Mononuclear cell (primary cell): Measurements from ENCODE around the gene DICER1. TPM values are rescaled to one million over a fixed set of nuclear protein-coding genes. Genes with fewer than 3 reads are reported as not detected.

Experiments used
- H3K27me3 ChIP-seq: 2 replicates; pipeline ENCODE4 v1.6.0; 2011; ENCODE audit warnings: low read length, control low read depth; ENCODE audit not compliant: insufficient read depth
- H3K4me1 ChIP-seq: 2 replicates; pipeline ENCODE4 v1.5.1; 2011; ENCODE audit warnings: mild to moderate bottlenecking, low read length, control low read depth; ENCODE audit not compliant: insufficient read depth
- H3K4me3 ChIP-seq: 2 replicates; pipeline ENCODE4 v1.5.1; 2011; ENCODE audit warnings: mild to moderate bottlenecking, low read length, moderate library complexity
- H3K9me3 ChIP-seq: 2 replicates; pipeline ENCODE4 v1.5.1; 2011; ENCODE audit warnings: low read depth, mild to moderate bottlenecking, control low read depth, low read length
- total RNA-seq: library from RNA; depleted of rRNA; stranded (reverse); fragments of >200 nt; gene quantifications from one replicate; pipeline ENCODE4 v1.2.3, GENCODE V29; 2012

DICER1 gene
- total RNA-seq, 1 donor: 99.5 TPM

DNA sequence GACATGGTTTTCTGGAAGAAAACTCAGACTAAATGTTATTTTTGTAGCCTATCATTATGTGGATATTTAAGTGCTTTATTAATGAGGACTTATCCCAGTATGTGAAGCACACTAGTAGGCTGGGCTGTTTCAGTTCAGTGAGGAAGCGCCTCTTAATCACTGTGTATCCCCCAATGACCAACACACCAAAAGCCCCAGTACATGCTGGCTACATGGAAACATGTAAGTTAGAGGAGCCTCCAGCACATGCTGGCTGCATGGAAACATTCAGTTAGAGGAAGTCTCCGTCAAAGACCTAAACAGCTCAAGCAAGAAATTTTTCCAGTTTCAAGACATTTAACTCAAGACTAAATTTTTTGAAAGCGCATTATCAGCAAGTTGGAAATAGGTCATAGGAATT is 26.8 kb downstream of the DICER1 start:
- H3K27me3 ChIP-seq: no peaks in the 10 kb centered on the region
- H3K4me3 ChIP-seq: no peak overlapping the region
- H3K9me3 ChIP-seq: no peaks in the 10 kb centered on the region

DNA sequence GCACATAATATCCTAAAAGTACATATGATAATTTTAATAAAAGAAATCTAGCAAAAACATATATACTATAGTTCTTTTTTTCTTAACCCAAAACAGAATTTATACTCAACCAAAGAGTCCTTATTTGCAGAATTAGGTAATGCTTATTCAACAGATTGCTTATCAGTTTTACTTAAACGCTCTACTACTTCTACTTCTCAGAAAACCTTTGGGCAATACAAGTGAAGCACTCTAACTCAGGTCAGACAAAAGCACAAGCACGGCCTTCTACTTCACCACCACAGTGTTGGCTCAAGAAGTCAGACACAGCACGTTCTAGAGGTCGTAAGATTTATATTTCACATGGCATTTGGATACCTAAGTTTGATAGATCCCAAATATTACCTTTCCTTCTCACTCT is 29.2 kb downstream of the DICER1 start:
- no peak overlapping the region for H3K4me3 ChIP-seq
- H3K27me3 ChIP-seq: no peaks in the 10 kb centered on the region
- H3K9me3 ChIP-seq: no peaks in the 10 kb centered on the region
- H3K4me1 ChIP-seq: no peaks in the 10 kb centered on the region

More for the DNA sequence above, 26.8 kb downstream of the DICER1 start:
- H3K4me1 ChIP-seq: no peaks in the 10 kb centered on the region

DNA sequence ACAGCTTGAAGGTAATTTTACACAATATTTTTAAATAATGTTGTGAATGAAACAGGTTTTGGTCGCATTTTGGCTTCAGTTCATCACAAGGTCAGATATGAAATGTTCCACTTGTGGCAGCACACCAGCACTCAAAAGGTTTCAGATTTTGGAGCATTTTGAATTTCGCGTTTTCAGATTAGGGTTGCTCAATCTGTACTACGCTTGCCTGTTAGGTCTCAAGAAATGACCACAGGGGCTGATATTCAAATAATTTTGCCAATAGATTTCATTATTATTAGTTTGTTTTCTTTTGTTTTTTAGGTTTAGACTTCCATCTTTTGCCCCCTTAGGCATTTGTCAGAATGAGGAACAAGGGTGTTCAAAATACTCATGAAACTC is 29.8 kb downstream of the DICER1 start:
- Histone ChIP-seq H3K4me3 (no peak overlapping the region), H3K9me3 (no peaks in the 10 kb centered on the region), H3K4me1 (no peaks in the 10 kb centered on the region), H3K27me3 (no peaks in the 10 kb centered on the region)

DNA sequence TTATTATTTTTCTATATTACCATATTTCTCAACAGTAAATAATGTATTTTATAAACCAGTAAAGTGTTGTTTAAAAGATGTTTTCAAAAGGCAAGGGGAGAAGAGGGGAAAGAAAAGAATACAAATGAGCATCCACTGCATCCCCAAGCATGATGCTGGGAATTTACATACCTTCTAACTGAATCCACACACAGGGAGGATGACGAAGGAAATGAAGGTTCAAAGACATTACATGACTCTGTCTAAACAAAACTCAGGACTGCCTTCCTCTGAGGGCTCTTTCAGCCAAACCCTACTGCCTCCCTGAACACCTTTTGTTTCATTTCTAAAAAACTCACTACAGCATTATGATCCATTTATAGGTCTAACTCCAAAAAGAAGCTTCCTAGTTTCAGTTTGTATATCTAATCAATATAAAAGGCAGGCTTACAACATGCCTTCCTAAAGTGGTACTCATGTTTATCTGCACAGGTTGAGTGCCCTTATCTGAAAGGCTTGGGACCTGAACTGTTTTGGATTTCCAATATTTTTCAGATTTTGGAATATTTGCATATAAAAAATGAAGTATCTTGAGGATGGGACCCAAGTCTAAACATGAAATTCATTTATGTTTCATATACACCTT is 30.3 kb downstream of the DICER1 start:
- Histone ChIP-seq H3K27me3 (no peaks in the 10 kb centered on the region), H3K4me1 (no peaks in the 10 kb centered on the region), H3K4me3 (no peak overlapping the region), H3K9me3 (no peaks in the 10 kb centered on the region)

DNA sequence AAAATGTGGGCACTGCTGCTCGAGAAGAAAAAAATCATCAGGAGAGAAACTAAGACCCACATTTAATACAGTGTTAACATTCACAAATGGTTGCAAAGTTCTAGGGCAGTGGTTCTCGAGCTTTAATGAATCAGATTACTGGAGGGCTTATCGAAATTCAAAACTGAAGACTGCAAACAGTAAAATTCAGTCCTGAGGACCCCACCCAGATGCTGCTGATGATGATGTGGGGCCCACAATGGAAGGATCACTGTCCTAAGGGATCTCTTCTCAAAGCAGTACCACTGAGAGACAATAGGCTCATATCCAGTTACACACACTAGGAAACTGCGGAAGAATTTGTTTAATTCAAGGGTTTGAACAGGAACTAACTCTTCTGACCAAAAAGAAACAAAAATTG is 31.4 kb downstream of the DICER1 start:
- Histone ChIP-seq H3K4me3 (no peak overlapping the region), H3K4me1 (no peaks in the 10 kb centered on the region), H3K27me3 (no peaks in the 10 kb centered on the region), H3K9me3 (no peaks in the 10 kb centered on the region)

DNA sequence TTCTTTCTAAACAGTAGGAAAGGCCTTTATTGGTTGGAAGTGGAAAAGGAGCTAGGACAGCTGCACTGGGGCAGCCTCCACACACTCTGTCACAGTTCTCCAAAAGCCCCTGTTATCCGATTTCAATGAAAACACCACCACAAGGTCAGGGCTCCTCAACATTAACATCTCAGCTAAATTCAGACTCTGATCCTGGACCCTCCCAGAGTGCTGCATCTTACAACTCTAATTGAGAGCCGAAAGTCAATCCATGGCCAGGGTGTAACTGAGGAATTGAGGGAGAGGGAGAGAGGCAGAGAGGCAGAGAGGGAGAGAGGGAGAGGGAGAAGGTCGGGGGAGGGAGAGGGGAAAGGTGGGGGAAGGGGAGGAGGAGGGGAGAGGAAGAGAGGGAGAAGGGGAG is 32.1 kb downstream of the DICER1 start:
- no peaks in the 10 kb centered on the region for H3K9me3 ChIP-seq
- H3K27me3 ChIP-seq: no peaks in the 10 kb centered on the region
- H3K4me1 ChIP-seq: no peaks in the 10 kb centered on the region
- H3K4me3 ChIP-seq: no peak overlapping the region

DNA sequence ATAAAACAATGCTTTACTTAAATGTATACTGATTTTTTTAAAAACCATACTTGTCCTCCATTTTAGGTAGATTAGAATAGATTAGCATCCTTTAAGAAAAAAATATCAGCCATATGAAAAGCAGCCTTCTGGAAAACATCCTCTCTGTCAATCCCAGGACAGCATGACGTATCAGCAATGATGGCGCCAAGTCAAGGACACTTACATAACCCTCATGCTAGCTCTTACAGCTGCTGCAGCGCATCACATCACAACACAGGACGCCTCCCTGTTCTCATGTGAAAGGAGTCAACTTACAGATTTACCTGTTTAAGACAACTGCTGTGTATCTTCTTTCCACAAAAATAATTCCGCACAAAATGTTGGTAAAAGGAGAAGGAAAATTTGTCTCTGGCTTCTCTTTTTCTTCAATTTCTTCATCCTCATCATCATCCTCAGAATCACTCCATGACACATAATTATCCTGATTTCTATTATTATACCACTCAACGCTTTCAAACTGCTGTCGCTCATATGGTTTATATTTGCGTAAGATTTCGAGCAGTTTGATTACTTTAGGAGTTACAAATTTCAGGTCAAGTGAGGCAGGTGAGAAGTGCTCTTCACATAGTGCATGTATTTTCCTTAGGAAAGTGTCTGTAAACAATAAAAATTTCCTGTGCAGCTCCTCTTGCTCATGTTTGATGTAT is 33.3 kb downstream of the DICER1 start:
- H3K27me3 ChIP-seq: no peaks in the 10 kb centered on the region
- H3K9me3 ChIP-seq: no peaks in the 10 kb centered on the region
- no peaks in the 10 kb centered on the region for H3K4me1 ChIP-seq
- H3K4me3 ChIP-seq: no peak overlapping the region

DNA sequence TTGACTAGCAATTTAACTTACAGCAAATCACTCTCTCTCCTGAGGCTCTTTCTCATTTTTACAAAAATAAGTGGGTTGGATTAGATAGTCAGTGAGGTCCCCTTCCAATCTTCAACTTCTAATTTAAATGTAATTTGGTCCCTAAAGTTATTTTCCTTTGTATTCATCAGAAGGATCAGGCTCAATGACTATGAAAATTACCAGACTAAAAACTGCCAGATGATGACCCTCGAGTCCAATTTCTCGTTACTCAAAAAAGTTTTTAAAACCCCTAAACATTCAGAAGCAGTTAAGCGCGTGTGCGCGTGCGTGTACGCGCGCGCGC is 34.7 kb downstream of the DICER1 start:
- H3K9me3 ChIP-seq: no peaks in the 10 kb centered on the region
- no peaks in the 10 kb centered on the region for H3K4me1 ChIP-seq
- H3K4me3 ChIP-seq: no peak overlapping the region
- no peaks in the 10 kb centered on the region for H3K27me3 ChIP-seq

DNA sequence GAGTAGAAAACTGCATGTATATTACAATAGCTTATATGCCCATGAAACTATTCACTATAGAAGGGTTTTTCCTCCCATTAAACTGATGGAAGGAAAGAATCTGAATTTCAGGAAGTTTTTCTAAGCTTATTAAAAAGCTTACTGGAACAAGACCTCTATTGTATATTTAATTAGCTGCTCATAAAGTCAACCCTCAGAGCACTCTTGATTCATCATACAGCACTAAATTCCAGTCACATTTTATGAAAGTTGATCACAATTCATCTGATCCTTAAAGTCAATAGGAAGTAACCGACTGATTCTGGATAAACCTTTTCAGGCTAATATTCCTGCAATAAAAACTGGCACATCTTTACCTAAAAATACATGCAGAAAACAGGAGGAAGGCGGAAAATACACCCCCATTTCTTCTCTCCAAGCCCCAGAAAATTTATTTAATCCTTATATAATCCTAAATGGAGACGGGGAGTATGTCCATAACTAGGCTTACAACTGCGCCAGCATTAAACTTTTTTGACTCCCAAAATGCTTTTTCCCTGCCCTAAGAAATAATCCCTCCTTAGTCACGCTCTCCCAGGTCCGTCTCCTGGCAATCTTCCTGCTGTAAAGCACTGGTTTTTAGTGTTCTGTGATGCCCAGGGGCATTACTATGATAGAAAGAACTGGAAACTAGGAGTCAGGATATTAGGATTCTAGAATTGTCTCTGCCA is 35.3 kb downstream of the DICER1 start:
- H3K27me3 ChIP-seq: no peaks in the 10 kb centered on the region
- no peaks in the 10 kb centered on the region for H3K9me3 ChIP-seq
- no peak overlapping the region for H3K4me3 ChIP-seq
- H3K4me1 ChIP-seq: no peaks in the 10 kb centered on the region

DNA sequence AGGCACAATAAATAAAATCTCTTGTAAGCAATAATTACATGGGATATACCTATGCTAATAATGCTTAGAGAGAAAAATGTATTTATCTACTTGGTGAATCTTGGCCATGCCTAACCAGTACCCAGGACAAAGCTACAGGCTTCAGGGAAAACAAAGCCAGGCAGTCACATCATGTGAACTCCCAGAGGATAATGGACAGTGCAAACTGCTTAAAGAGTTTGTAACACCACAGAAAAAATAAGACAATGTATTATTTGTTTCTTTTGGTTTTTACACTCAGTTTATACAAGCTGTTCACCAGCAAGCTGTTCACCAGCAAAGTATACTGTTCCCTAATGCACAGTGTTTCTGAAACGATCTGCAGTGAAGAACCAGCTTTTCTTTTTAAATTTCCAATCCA is 38.0 kb downstream of the DICER1 start:
- Histone ChIP-seq H3K4me3 (no peak overlapping the region), H3K27me3 (no peaks in the 10 kb centered on the region)

DNA sequence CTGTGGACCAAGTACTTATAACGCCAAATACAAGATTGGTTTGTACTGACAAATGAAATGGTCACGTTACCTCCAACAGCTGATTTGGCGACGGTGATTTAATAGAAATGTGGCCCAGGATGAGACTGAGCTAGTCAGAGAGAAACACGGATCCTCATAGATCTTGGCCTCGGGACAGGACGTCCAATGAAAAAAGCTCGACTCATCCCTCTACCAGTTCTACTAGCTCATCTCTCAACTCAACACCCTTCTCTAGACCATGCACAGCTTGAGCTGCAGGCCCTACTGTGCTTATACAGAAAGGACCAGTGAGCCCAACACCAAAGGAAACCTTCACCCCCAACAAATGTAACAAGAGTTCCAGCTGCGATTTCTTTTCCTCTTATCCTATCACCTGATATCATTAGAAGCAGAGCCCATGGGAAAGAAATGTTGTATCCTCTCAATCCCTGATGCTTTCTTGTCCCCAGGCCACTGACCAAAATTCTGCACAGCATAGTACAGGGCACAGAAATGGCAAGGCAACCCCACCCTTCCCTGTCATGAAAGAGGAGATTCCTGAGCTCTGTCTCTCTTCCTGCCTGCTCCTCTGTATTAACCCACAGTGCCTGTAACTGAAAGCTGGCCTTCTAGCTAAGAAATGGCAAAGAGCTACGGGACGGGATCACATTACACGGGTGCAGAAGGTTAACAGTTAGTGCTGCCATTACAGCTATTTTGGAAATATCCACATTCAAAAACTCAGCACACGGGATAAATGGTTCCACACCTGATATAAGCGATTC is 39.2 kb downstream of the DICER1 start:
- Histone ChIP-seq H3K27me3 (no peaks in the 10 kb centered on the region), H3K4me3 (no peak overlapping the region), H3K4me1 (no peaks in the 10 kb centered on the region), H3K9me3 (no peaks in the 10 kb centered on the region)

More for the DNA sequence above, 38.0 kb downstream of the DICER1 start:
- no peaks in the 10 kb centered on the region for H3K4me1 ChIP-seq
- H3K9me3 ChIP-seq: no peaks in the 10 kb centered on the region

DNA sequence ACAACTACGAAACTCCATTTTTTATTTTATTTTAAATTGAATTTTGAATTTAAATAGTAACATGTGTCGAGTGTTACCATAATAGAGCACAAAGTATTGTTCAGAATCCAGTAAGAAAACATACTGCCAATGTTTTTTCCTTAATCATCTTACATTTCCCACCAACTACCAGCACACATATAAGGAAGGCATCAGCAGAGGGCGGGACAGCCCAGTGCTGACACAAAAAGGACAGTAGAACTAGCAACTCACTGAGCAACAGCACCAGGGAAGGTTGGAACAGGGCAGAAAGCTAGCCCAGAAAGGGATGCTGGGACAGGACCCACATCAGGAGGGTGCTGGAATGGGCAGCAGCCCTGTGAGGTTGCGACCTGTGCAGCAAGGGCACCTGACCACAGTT is 43.9 kb downstream of the DICER1 start:
- Histone ChIP-seq H3K4me3 (no peak overlapping the region), H3K9me3 (no peaks in the 10 kb centered on the region), H3K4me1 (no peaks in the 10 kb centered on the region), H3K27me3 (no peaks in the 10 kb centered on the region)

DNA sequence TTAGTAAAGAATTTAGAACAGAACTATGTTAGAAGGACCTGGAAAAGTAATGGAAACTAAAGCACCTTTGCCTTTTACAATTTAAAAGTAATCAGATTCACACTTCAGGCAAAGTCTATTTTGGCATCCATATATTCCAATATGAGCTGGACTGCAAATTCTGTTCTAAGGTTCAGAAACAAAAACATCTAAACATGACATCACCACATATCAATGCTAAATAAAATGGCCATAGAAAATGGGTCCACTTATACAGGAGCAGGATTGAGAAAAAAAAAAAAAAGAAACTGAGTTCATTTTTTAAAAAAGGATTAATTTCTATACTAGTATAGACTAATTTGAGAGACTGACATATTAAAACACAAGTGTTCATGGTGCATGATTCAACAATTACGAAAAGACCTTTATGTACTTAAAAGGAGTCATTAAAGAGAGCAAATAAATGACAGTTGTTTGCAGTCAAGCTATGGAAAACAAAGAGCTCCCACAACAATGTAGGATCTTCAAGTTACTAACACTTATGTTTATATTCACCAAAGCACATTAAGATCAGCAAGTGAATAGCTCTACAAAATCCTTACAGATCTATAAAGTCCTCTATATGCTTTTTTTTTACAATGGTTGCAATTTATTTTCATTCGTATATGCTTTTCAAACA is 45.7 kb downstream of the DICER1 start:
- no peaks in the 10 kb centered on the region for H3K9me3 ChIP-seq
- no peaks in the 10 kb centered on the region for H3K27me3 ChIP-seq
- H3K4me1 ChIP-seq: no peaks in the 10 kb centered on the region
- no peak overlapping the region for H3K4me3 ChIP-seq

DNA sequence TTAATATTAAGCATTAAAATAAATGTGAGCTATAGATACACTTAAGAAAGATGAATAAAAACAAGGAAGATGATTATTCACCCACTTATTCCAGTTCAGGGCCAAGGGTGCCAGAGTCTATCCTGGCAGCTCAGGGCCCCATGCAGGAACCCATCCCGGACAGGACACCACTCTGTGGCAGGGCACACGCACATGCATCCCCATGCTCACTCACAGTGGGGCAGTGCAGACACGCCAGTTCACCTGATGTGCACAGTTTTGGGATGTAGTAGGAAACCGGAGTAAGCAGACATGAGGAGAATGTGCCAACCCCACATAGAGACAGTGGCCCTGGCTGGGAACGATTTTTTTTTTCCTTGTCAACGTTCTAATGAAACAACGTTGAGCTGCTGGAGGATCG is 47.2 kb downstream of the DICER1 start:
- no peaks in the 10 kb centered on the region for H3K4me1 ChIP-seq
- H3K27me3 ChIP-seq: no peaks in the 10 kb centered on the region
- H3K9me3 ChIP-seq: no peaks in the 10 kb centered on the region
- H3K4me3 ChIP-seq: no peak overlapping the region

DNA sequence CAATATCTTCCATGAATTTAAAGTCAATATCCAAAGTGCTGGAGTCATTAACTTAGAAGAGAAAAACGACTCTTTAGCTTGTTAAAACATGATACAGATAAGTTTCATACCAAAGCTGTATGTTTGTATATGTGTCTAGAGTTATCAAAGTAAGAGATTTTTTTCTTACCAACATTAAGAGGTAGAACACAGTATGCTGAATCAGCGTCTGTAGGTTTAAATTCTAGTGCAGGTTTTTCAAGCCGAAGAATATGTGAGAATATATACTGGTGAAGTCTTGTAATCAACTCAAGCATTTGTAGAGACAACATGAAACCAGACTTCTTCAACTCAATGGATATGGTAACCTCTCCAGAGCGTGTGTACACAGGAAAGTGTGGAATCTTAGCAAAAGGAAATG is 49.6 kb downstream of the DICER1 start:
- Histone ChIP-seq H3K9me3 (no peaks in the 10 kb centered on the region), H3K27me3 (no peaks in the 10 kb centered on the region), H3K4me3 (no peak overlapping the region), H3K4me1 (no peaks in the 10 kb centered on the region)
